ENCODE measurements around the gene GANC.
"Not testable (repeated sequence)": the region's sequence is repeated elsewhere in the genome, so short reads cannot be mapped to it uniquely, and the experiment has no call there.

Gene GANC

DNA sequence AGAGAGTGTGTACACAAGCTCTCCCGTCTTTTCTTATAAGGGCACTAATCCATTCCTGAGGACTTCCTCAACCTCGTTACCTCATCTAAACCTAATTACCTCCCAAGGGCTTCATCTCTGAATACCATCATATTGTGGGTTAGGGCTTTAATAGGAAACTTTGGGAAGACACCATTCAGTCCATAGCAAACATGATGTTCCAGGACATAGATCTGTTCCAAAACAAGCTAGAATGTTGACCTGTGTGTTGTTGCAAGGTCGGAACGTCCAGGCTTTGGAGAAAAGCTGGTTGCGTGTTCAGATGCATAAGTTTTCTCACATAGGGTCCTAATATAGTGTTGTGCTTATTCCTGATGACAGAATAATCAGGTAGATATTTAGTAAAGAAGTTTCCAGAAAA, 9.9 kb downstream of the GANC start:
- Histone ChIP-seq H3K27me3 (ENCODE audit: insufficient read depth, insufficient read length) (no peaks in the 10 kb centered on the region), H3K9me3 (ENCODE audit: insufficient read depth, low read length) (no peaks in the 10 kb centered on the region), H3K9ac (ENCODE audit: insufficient read length, low read depth) (no peak overlapping the region), H3K4me1 (ENCODE audit: insufficient read depth, insufficient read length) (no peaks in the 10 kb centered on the region), H3K36me3 (ENCODE audit: insufficient read depth, insufficient read length, low read length) (peaks cover 20% of the 10 kb centered on the region), H3K4me3 (ENCODE audit: insufficient read length, low read depth) (no peak overlapping the region)
- TF ChIP-seq ZNF274 (IDR thresholded peaks at IDR 0.05; ENCODE audit: low read depth, low read length) (no peak), SUZ12 (IDR thresholded peaks at IDR 0.05; ENCODE audit: extremely low read depth, insufficient read depth, insufficient read length) (no peak), YY1 (IDR thresholded peaks at IDR 0.05; ENCODE audit: insufficient read depth, insufficient read length) (no peak)
- DNase-seq (ENCODE audit: low read depth, low spot score), result no peak

DNA sequence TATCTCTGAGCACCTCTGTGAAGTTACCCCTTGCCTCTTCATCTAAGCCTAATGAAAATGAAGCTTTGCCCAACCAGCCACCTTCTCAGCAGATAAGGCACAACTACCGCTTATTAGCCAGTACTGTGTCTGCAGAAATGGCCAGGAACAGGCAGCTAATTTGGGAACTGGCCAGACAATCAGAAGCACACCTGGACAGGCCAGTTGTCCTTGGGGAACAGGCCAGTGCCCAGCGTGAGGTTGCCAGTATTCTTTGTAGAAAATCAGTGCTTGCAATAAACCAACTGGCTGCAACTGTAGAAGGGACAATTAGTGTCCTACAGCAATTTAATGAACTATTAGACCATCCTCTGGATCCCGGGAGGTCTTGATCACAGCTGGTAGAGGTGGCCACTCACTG, 10.7 kb downstream of the GANC start:
- no peaks in the 10 kb centered on the region for H3K9me3 ChIP-seq (ENCODE audit: insufficient read depth, low read length)
- DNase-seq (ENCODE audit: low read depth, low spot score), result no peak
- no peaks in the 10 kb centered on the region for H3K27me3 ChIP-seq (ENCODE audit: insufficient read depth, insufficient read length)
- no peak overlapping the region for H3K9ac ChIP-seq (ENCODE audit: insufficient read length, low read depth)
- H3K4me3 ChIP-seq (ENCODE audit: insufficient read length, low read depth), result no peak overlapping the region
- H3K36me3 ChIP-seq (ENCODE audit: insufficient read depth, insufficient read length, low read length), result peaks cover 20% of the 10 kb centered on the region
- TF ChIP-seq ZNF274 (IDR thresholded peaks at IDR 0.05; ENCODE audit: low read depth, low read length) (no peak), YY1 (IDR thresholded peaks at IDR 0.05; ENCODE audit: insufficient read depth, insufficient read length) (no peak)
- H3K4me1 ChIP-seq (ENCODE audit: insufficient read depth, insufficient read length), result no peaks in the 10 kb centered on the region

DNA sequence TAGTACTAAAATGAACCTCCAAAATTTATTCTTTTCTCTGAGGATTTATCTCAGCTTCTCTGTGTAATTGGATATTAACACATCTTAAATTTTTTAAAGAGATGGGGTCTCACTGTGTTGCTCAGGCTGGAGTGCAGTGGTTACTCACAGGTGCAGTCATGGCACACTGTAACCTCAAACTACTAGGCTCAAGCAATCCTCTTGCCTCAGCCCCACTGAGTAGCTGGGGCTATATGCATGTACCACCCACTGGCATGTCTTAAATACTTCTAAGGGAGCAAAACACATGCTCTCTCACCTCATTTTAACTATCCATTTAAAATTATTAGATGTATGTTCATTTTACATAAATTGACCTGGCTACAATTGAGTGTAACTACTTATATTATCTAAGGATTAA, 11.6 kb downstream of the GANC start:
- peaks cover 17% of the 10 kb centered on the region for H3K36me3 ChIP-seq (ENCODE audit: insufficient read depth, insufficient read length, low read length)
- no peaks in the 10 kb centered on the region for H3K4me1 ChIP-seq (ENCODE audit: insufficient read depth, insufficient read length)
- TF ChIP-seq YY1 (IDR thresholded peaks at IDR 0.05; ENCODE audit: insufficient read depth, insufficient read length) (no peak), ZNF274 (IDR thresholded peaks at IDR 0.05; ENCODE audit: low read depth, low read length) (no peak), SUZ12 (IDR thresholded peaks at IDR 0.05; ENCODE audit: extremely low read depth, insufficient read depth, insufficient read length) (no peak)
- H3K4me3 ChIP-seq (ENCODE audit: insufficient read length, low read depth), result no peak overlapping the region
- H3K9ac ChIP-seq (ENCODE audit: insufficient read length, low read depth), result no peak overlapping the region
- H3K27me3 ChIP-seq (ENCODE audit: insufficient read depth, insufficient read length), result no peaks in the 10 kb centered on the region
- no peak for DNase-seq (ENCODE audit: low read depth, low spot score)
- no peaks in the 10 kb centered on the region for H3K9me3 ChIP-seq (ENCODE audit: insufficient read depth, low read length)

DNA sequence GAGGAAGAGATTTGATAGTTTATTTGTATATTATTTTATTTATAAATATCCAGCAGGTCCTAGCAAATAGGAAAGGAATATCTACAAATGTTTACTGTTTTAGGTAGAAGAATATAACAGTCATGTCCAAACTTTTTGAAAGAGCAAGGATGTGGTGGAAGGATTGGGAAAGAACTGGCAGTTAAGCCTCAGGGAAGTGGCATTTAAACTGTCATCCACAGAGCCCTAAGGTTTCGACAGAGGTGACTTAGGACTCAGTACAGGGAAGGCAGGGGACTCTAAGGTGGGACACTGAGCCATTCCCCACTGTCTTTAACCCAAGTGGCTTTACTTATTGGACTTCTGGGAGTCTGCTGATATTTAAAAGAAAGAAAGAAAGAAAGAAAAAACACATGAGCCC, 12.0 kb downstream of the GANC start:
- Histone ChIP-seq H3K36me3 (ENCODE audit: insufficient read depth, insufficient read length, low read length) (peaks cover 17% of the 10 kb centered on the region), H3K27me3 (ENCODE audit: insufficient read depth, insufficient read length) (no peaks in the 10 kb centered on the region), H3K4me1 (ENCODE audit: insufficient read depth, insufficient read length) (no peaks in the 10 kb centered on the region), H3K9ac (ENCODE audit: insufficient read length, low read depth) (no peak overlapping the region), H3K4me3 (ENCODE audit: insufficient read length, low read depth) (no peak overlapping the region), H3K9me3 (ENCODE audit: insufficient read depth, low read length) (no peaks in the 10 kb centered on the region)
- TF ChIP-seq SUZ12 (IDR thresholded peaks at IDR 0.05; ENCODE audit: extremely low read depth, insufficient read depth, insufficient read length) (no peak), ZNF274 (IDR thresholded peaks at IDR 0.05; ENCODE audit: low read depth, low read length) (no peak), YY1 (IDR thresholded peaks at IDR 0.05; ENCODE audit: insufficient read depth, insufficient read length) (no peak)
- DNase-seq (ENCODE audit: low read depth, low spot score), result no peak

DNA sequence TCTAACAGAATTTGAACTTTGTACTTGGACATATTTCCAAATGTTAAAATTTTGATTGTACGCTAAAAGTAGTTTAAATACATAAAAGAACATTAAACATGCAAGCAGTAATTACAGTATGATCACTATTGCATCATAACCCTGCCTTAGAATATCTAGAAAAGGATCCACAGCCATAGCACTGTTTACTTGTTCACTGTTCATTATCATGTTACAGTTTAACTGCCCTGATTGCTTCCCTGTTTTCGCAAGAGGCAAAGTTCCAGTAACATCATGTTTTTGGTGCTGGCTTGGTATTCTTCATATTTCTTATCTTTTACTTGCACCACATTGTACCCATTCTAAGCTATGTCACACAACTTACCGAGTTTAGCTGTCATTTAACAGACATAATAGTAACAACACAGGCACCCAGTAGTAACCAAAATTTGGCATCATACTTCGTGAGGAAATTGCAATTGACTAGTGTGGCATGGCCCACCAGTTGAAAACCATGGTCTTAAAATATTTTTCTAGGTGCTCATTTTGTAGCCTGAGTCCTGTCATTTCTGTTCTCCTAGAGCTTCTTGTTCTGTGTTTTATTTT, 13.5 kb downstream of the GANC start:
- Histone ChIP-seq H3K27me3 (ENCODE audit: insufficient read depth, insufficient read length) (no peaks in the 10 kb centered on the region), H3K4me3 (ENCODE audit: insufficient read length, low read depth) (no peak overlapping the region), H3K4me1 (ENCODE audit: insufficient read depth, insufficient read length) (no peaks in the 10 kb centered on the region), H3K9me3 (ENCODE audit: insufficient read depth, low read length) (no peaks in the 10 kb centered on the region), H3K36me3 (ENCODE audit: insufficient read depth, insufficient read length, low read length) (peaks cover 7% of the 10 kb centered on the region), H3K9ac (ENCODE audit: insufficient read length, low read depth) (no peak overlapping the region)
- DNase-seq (ENCODE audit: low read depth, low spot score), result no peak
- no peak for TF ChIP-seq SUZ12 (IDR thresholded peaks at IDR 0.05; ENCODE audit: extremely low read depth, insufficient read depth, insufficient read length)
- TF ChIP-seq YY1 (IDR thresholded peaks at IDR 0.05; ENCODE audit: insufficient read depth, insufficient read length), result no peak
- no peak for TF ChIP-seq ZNF274 (IDR thresholded peaks at IDR 0.05; ENCODE audit: low read depth, low read length)

DNA sequence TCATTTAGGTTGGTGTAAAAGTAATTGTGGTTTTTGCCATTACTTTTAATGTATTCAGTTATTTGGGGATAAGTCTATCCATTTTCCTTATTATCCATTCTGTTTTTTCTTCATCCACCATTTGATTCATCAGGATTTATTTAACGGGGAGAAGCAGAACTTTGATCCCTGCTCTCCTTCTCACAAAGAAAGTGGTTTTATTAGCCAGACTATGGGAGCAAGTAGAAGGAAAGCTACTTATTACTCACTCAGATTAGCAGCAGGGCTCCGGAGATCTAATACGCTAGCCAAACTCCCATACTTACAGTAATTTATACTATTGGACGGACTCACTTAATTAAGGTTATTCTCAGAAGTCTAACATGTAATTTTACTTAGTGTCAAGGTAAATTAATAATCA, 14.9 kb downstream of the GANC start:
- Histone ChIP-seq H3K36me3 (ENCODE audit: insufficient read depth, insufficient read length, low read length) (peaks cover 11% of the 10 kb centered on the region), H3K4me3 (ENCODE audit: insufficient read length, low read depth) (no peak overlapping the region), H3K4me1 (ENCODE audit: insufficient read depth, insufficient read length) (no peaks in the 10 kb centered on the region), H3K9me3 (ENCODE audit: insufficient read depth, low read length) (no peaks in the 10 kb centered on the region), H3K27me3 (ENCODE audit: insufficient read depth, insufficient read length) (no peaks in the 10 kb centered on the region), H3K9ac (ENCODE audit: insufficient read length, low read depth) (no peak overlapping the region)
- no peak for DNase-seq (ENCODE audit: low read depth, low spot score)
- TF ChIP-seq YY1 (IDR thresholded peaks at IDR 0.05; ENCODE audit: insufficient read depth, insufficient read length) (no peak), SUZ12 (IDR thresholded peaks at IDR 0.05; ENCODE audit: extremely low read depth, insufficient read depth, insufficient read length) (no peak), ZNF274 (IDR thresholded peaks at IDR 0.05; ENCODE audit: low read depth, low read length) (no peak)

DNA sequence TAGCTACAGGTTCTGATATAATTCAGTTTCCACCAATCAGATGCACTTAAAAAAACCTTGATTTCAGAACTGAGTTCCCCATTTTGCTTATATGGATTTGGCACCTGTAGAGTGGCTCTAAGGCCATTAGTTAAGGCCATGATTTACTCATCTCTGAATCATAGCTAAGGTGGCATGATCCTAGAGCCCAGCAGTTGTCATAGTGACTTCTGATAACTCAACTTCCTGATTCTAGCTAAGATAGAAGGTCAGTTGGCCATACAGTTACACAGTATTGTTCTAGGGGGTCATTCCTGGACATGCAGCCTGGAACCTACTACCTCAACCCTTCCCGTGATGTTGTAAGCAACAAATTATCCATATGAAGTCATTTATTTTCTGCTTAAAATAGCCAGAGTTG, 16.2 kb downstream of the GANC start:
- no peak overlapping the region for H3K4me3 ChIP-seq (ENCODE audit: insufficient read length, low read depth)
- H3K36me3 ChIP-seq (ENCODE audit: insufficient read depth, insufficient read length, low read length), result peaks cover 5% of the 10 kb centered on the region
- no peak for DNase-seq (ENCODE audit: low read depth, low spot score)
- H3K4me1 ChIP-seq (ENCODE audit: insufficient read depth, insufficient read length), result no peaks in the 10 kb centered on the region
- H3K9me3 ChIP-seq (ENCODE audit: insufficient read depth, low read length), result no peaks in the 10 kb centered on the region
- TF ChIP-seq YY1 (IDR thresholded peaks at IDR 0.05; ENCODE audit: insufficient read depth, insufficient read length) (no peak), SUZ12 (IDR thresholded peaks at IDR 0.05; ENCODE audit: extremely low read depth, insufficient read depth, insufficient read length) (no peak), ZNF274 (IDR thresholded peaks at IDR 0.05; ENCODE audit: low read depth, low read length) (no peak)
- no peaks in the 10 kb centered on the region for H3K27me3 ChIP-seq (ENCODE audit: insufficient read depth, insufficient read length)
- H3K9ac ChIP-seq (ENCODE audit: insufficient read length, low read depth), result no peak overlapping the region

DNA sequence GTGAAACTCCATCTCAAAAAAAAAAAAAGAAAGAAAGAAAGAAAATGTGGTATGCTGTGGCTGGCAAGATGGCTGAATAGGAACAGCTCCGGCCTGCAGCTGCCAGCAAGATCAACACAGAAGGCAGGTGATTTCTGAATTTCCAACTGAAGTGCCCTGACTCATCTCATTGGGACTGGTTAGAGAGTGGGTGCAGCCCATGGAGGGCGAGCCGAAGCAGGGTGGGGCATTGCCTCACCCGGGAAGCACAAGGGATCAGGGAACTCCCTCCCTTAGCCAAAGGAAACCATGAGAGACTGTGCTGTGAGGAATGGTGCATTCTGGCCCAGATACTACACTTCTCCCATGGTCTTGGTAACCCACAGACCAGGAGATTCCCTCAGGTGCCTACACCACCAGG, 28.0 kb downstream of the GANC start:
- H3K36me3 ChIP-seq (ENCODE audit: insufficient read depth, insufficient read length, low read length); H3K4me3 ChIP-seq (ENCODE audit: insufficient read length, low read depth); H3K27me3 ChIP-seq (ENCODE audit: insufficient read depth, insufficient read length); DNase-seq (ENCODE audit: low read depth, low spot score); H3K4me1 ChIP-seq (ENCODE audit: insufficient read depth, insufficient read length); H3K9ac ChIP-seq (ENCODE audit: insufficient read length, low read depth); H3K9me3 ChIP-seq (ENCODE audit: insufficient read depth, low read length): not testable (repeated sequence)
